GM21381 (cell line): Measurements from ENCODE around the gene AP2B1.

Experiments used
- ATAC-seq: cut with Tn5 transposase; IDR thresholded peaks from one replicate; pipeline ENCODE4 v1.9.1; 2021; ENCODE audit warnings: mild to moderate bottlenecking, moderate library complexity; ENCODE audit not compliant: unreplicated experiment

The AP2B1 gene

DNA sequence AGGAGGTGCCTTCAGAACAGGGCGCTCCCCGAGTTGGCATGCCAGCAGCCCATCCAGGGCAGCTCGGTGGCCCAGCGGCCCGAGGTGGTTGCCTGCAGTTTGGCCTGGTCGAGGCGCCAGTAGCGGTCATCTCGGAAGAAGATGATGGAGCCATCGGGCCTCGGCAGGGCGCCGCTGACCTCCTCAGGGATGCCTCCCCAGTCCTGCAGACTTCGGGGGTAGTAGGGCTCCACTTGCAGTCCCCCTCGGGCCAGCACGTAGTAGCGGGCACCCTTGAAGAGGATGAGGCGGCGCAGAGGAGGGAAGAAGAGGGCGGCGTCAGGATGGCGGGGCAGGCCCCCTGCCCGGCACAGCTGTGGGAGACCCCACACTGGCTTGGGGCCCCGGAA, 179.4 kb downstream of the AP2B1 start:
- ATAC-seq, result no peak

DNA sequence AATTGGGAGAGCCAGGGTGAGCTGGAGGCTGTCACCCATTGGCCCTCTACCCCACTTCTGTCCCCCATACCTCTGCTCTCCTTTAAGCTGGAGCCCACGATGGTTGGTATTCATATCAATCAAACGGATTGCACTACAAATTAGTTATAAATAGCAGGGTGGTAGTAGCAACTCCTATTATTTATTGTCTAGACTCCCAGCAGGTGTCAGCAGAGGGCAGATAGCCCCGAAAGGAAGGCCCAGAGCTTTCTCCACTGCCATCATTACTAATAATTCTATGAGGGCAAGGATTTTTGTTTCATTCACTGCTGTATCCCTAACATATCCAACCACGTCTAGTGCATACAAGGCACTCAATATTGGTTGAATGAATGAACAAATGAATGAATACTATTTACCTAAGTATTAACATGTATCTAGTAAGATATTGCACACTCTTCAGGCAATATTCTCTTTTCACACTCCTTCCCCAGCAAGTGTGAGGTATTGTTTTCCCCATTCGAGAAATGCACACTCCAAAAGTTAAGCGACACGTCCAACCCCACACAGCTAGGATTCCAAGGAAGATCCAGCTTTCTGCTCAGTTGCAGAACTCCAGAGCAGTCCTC, 179.9 kb downstream of the AP2B1 start:
- no peak for ATAC-seq

DNA sequence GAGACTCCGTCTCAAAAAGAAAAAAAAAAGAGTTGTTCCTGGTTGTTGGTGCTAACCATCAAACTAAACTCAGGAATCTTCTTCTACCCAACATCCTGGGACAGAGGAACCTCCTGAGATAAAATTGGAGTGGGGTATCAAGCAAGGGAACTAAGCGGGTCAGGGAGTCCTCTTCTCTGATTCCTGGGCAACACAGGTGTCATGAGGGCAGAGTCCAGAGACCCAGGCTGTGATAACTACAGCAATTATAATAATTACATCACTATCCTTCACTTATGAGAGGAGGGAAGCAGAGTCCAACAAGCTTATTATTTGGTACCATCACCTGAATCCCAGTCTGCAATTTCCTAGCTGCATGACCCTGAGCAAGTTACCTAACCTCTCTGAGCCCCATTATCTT, 181.7 kb downstream of the AP2B1 start:
- no peak for ATAC-seq

- ATAC-seq, result no peak
Observed at GRCh38 chr17:35769895-35770486, 182.9 kb downstream of the AP2B1 start.

- no peak for ATAC-seq
Observed at GRCh38 chr17:35773129-35773528, 186.0 kb downstream of the AP2B1 start.

GRCh38 chr17:35773679-35774425, 186.7 kb downstream of the AP2B1 start:
- ATAC-seq, result no peak

DNA sequence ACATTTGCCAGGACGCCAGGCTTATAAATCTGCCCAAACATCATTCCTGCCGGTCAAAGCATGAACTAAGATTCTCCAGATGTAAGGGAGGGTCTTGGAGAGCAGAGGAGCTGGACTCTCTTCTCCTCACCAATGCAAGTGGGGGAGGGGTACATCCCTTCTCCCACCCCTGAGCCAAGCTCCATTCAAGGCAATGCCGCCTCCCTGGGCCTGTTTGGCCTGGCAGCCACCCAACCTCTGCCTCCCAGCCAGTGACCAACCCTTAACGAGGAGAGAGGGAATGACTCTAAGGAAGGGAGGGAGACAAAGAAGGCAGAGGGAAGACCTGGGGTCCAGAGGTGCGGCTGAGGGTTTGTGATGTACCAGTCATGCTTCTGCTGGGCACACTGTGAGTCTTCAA, 187.4 kb downstream of the AP2B1 start:
- ATAC-seq, result no peak

DNA sequence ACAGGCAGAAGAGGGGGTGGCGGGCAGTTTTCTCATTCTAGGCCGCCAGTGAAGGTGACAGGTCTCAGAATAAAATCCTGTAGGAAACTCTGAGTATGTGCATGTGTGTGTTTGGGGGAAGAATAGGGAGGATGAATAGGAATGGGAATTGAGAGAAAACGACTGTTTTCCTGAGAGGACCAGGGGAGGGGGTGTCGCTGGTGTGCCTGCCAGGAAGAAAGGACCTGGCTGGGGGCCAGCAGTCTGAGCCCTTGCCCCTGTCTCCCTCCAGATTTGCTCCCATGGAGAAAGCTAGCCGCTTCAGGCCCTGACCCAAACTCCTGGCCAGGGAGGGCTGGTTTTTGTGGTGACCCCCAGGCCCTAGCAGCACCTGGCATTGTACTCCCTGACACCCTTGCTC, 187.9 kb downstream of the AP2B1 start:
- ATAC-seq, result no peak

DNA sequence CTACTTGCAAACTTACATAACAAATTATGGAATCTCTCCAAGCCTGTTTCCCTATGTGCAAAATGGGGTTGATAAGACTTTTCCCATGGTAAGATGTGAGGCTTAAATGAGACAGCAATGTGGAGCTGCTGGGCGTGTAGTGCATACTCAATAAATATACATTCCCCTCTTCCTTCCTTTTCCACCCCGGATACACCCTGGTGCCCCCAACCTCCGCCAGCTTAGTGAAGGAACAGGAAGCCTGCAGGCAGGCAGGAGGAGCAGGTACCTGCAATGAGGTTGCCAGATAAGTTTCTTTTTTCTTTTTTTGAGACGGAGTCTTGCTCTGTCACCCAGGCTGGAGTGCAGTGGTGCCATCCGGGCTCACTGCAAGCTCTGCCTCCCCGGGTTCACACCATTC, 188.5 kb downstream of the AP2B1 start:
- ATAC-seq, result no peak
